Suprapubic skin (tissue), 4 donors: ENCODE results near the gene FANCE.

Experiments
- EP300 ChIP-seq: sonication (generic); formaldehyde crosslinking; IDR thresholded peaks from one replicate; pipeline ENCODE4 v1.6.1; 2017; ENCODE audit warnings: antibody characterized with exemption
- POLR2A ChIP-seq, 2 donors: fragments of 450-650 bp; IDR thresholded peaks; one replicate each; pipeline ENCODE4 v1.6.1; 2017; ENCODE audit warnings: antibody characterized with exemption in 2 of 2, mild to moderate bottlenecking in 2 of 2, moderate library complexity in 2 of 2
- POLR2AphosphoS5 ChIP-seq, 3 donors: sonication (generic); formaldehyde crosslinking; IDR thresholded peaks; one replicate each; pipeline ENCODE4 v1.6.1; 2017; ENCODE audit warnings: antibody characterized with exemption in 3 of 3
- TF ChIP-seq, protein P1 (sequence below), 2 donors: fragments of 200-600 bp in 1 of 2; fragments of 450-650 bp in 1 of 2; sonication (generic) in 1 of 2; IDR thresholded peaks; one replicate each; pipeline ENCODE4 v1.5.1; 2016 to 2019; ENCODE audit warnings: antibody characterized with exemption in 2 of 2, mild to moderate bottlenecking in 1 of 2, moderate library complexity in 1 of 2

- TF ChIP-seq POLR2A (IDR thresholded peaks at IDR 0.05) (no peak), EP300 (no peak), POLR2AphosphoS5 (IDR thresholded peaks at IDR 0.05) (no peak)
- TF ChIP-seq, protein P1, sequence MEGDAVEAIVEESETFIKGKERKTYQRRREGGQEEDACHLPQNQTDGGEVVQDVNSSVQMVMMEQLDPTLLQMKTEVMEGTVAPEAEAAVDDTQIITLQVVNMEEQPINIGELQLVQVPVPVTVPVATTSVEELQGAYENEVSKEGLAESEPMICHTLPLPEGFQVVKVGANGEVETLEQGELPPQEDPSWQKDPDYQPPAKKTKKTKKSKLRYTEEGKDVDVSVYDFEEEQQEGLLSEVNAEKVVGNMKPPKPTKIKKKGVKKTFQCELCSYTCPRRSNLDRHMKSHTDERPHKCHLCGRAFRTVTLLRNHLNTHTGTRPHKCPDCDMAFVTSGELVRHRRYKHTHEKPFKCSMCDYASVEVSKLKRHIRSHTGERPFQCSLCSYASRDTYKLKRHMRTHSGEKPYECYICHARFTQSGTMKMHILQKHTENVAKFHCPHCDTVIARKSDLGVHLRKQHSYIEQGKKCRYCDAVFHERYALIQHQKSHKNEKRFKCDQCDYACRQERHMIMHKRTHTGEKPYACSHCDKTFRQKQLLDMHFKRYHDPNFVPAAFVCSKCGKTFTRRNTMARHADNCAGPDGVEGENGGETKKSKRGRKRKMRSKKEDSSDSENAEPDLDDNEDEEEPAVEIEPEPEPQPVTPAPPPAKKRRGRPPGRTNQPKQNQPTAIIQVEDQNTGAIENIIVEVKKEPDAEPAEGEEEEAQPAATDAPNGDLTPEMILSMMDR (IDR thresholded peaks at IDR 0.05): no peak
Measured at GRCh38 chr6:35429463-35429862, 22.7 kb upstream of the FANCE start.
